K562 (cell line): ENCODE measurements around the gene NOSTRIN. TPM values are rescaled to one million over a fixed set of nuclear protein-coding genes. Genes with fewer than 3 reads are reported as not detected.

Experiments
- ADNP ChIP-seq: fragments of 200-800 bp; sonication (Bioruptor generic); IDR thresholded peaks from 2 replicates; pipeline ENCODE4 v1.6.1; 2016; ENCODE audit warnings: missing genetic modification characterization, missing compliant biosample characterization
- BDP1 ChIP-seq: IDR thresholded peaks from 3 replicates; pipeline ENCODE4 v1.6.1; 2011; ENCODE audit not compliant: insufficient read length, insufficient read depth
- C11orf30 ChIP-seq: fragments of 450-650 bp; IDR thresholded peaks from 2 replicates; pipeline ENCODE4 v1.6.1; 2016; ENCODE audit warnings: low read depth, mild to moderate bottlenecking
- CCAR2 ChIP-seq: fragments of 200-400 bp; formaldehyde crosslinking; IDR thresholded peaks from 2 replicates; pipeline ENCODE4 v1.6.1; 2017; ENCODE audit warnings: mild to moderate bottlenecking, low read depth, low read length
- ERF ChIP-seq: fragments of 450-650 bp; formaldehyde crosslinking; IDR thresholded peaks from 2 replicates; pipeline ENCODE4 v1.4.0; 2020; ENCODE audit warnings: mild to moderate bottlenecking, mixed read lengths
- GATAD2B ChIP-seq: fragments of 450-650 bp; IDR thresholded peaks from 2 replicates; pipeline ENCODE4 v1.6.1; 2017; ENCODE audit warnings: mild to moderate bottlenecking, borderline replicate concordance
- HEY1 ChIP-seq: fragments of 250-450 bp; sonication (Bioruptor Pico); IDR thresholded peaks from 2 replicates; pipeline ENCODE4 v1.5.0; 2020; ENCODE audit warnings: mild to moderate bottlenecking, moderate library complexity, borderline replicate concordance
- HNRNPH1 ChIP-seq: fragments of 200-400 bp; formaldehyde crosslinking; optimal IDR thresholded peaks from 2 replicates; pipeline ENCODE3; 2017; ENCODE audit warnings: low read depth, mild to moderate bottlenecking, low read length, moderate library complexity
- MCM3 ChIP-seq: fragments of 450-650 bp; IDR thresholded peaks from 2 replicates; pipeline ENCODE4 v1.6.1; 2016
- PHB2 ChIP-seq: fragments of 450-650 bp; IDR thresholded peaks from 2 replicates; pipeline ENCODE4 v1.6.1; 2017; ENCODE audit warnings: low read depth
- POLR2AphosphoS2 ChIP-seq: IDR thresholded peaks from 2 replicates; pipeline ENCODE4 v1.6.1; 2012; ENCODE audit warnings: low read length, improper control_type of control experiment
- PTTG1 ChIP-seq: fragments of 450-650 bp; IDR thresholded peaks from 2 replicates; pipeline ENCODE4 v1.6.1; 2016; ENCODE audit warnings: low read depth, mild to moderate bottlenecking, missing genetic modification characterization, missing compliant biosample characterization
- PURB ChIP-seq: sonication (generic); formaldehyde crosslinking; IDR thresholded peaks from 2 replicates; pipeline ENCODE4 v1.9.0; 2021; ENCODE audit warnings: low read depth, mild to moderate bottlenecking, missing genetic modification reagents
- RAD51 ChIP-seq: fragments of 450-650 bp; IDR thresholded peaks from 2 replicates; pipeline ENCODE4 v1.7.1; 2016; ENCODE audit warnings: low read depth, mild to moderate bottlenecking, borderline replicate concordance
- RBM22 ChIP-seq: fragments of 200-400 bp; formaldehyde crosslinking; IDR thresholded peaks from 2 replicates; pipeline ENCODE4 v1.6.1; 2018; ENCODE audit warnings: low read length, low read depth; ENCODE audit not compliant: poor library complexity, severe bottlenecking
- SRF ChIP-seq, 2 experiments: fragments of 250-450, 450-650 bp in 1 of 2; sonication (Bioruptor Pico) in 1 of 2; sonication (generic) in 1 of 2; formaldehyde crosslinking; IDR thresholded peaks; 2 replicates each; pipeline versions ENCODE4 v1.5.0 to v1.5.1; 2020 to 2022; ENCODE audit warnings: mild to moderate bottlenecking in 1 of 2, missing genetic modification reagents in 1 of 2
- TGIF2 ChIP-seq: sonication (generic); formaldehyde crosslinking; IDR thresholded peaks from 2 replicates; pipeline ENCODE4 v1.8.1; 2022; ENCODE audit warnings: mild to moderate bottlenecking, missing genetic modification reagents, moderate library complexity
- ZFP1 ChIP-seq: fragments of 450-650 bp; formaldehyde crosslinking; IDR thresholded peaks from 2 replicates; pipeline ENCODE4 v1.4.0; 2020; ENCODE audit warnings: mild to moderate bottlenecking, mixed read lengths
- polyA plus RNA-seq, 8 experiments: library from polyadenylated mRNA; depleted of rRNA in 4 of 8; stranded (reverse) in 5 of 8; unstranded in 3 of 8; fragments of >200 nt; fragmentation: Nextera tagmentation in 2 of 8; fragmentation: Illumina TruSeq in 1 of 8; extraction: Ambion mirVana in 2 of 8; extraction: Trizol in 1 of 8; gene quantifications; 2 replicates each; pipeline versions ENCODE4 v1.2.1 to v1.2.3, GENCODE V29; 2011 to 2014; ENCODE audit warnings: inconsistent platforms in 1 of 8, missing spikeins in 1 of 8
- total RNA-seq, 7 experiments: library from RNA; depleted of rRNA in 6 of 7; stranded (reverse); fragments of >200 nt in 6 of 7; fragmentation: Illumina TruSeq in 2 of 7; extraction: Trizol in 2 of 7; gene quantifications; 2 replicates each; pipeline versions ENCODE4 v1.2.1 to v1.2.3, GENCODE V29; 2011 to 2021; ENCODE audit warnings: low replicate concordance in 1 of 7
- TF ChIP-seq, protein P1 (sequence below): conservative IDR thresholded peaks from 2 replicates; pipeline ENCODE4 v1.6.1; 2011; ENCODE audit warnings: low read depth, mild to moderate bottlenecking, low read length; ENCODE audit not compliant: control insufficient read depth
- TF ChIP-seq, protein P2 (sequence below): fragments of 250-450 bp; sonication (Bioruptor Pico); IDR thresholded peaks from 2 replicates; pipeline ENCODE4 v1.4.0; 2020; ENCODE audit warnings: mild to moderate bottlenecking
- TF ChIP-seq, protein P3 (sequence below): sonication (generic); formaldehyde crosslinking; IDR thresholded peaks from 2 replicates; pipeline ENCODE4 v1.8.1; 2023; ENCODE audit warnings: mild to moderate bottlenecking, missing genetic modification reagents
- TF ChIP-seq, protein P4 (sequence below): fragments of 450-650 bp; formaldehyde crosslinking; IDR thresholded peaks from 2 replicates; pipeline ENCODE4 v1.4.0; 2022; ENCODE audit warnings: missing genetic modification characterization
- TF ChIP-seq, protein P5 (sequence below): fragments of 250-450 bp; sonication (Bioruptor Pico); IDR thresholded peaks from 2 replicates; pipeline ENCODE4 v1.8.0; 2022; ENCODE audit warnings: moderate library complexity, mild to moderate bottlenecking, inconsistent platforms

NOSTRIN gene
- total and polyA plus RNA-seq, 9 of the 15 experiments (the other 6 are each of a cell fraction or from before 2014, with no cell fraction given), result 26.7 to 82.9 (median 56.3) TPM

DNA sequence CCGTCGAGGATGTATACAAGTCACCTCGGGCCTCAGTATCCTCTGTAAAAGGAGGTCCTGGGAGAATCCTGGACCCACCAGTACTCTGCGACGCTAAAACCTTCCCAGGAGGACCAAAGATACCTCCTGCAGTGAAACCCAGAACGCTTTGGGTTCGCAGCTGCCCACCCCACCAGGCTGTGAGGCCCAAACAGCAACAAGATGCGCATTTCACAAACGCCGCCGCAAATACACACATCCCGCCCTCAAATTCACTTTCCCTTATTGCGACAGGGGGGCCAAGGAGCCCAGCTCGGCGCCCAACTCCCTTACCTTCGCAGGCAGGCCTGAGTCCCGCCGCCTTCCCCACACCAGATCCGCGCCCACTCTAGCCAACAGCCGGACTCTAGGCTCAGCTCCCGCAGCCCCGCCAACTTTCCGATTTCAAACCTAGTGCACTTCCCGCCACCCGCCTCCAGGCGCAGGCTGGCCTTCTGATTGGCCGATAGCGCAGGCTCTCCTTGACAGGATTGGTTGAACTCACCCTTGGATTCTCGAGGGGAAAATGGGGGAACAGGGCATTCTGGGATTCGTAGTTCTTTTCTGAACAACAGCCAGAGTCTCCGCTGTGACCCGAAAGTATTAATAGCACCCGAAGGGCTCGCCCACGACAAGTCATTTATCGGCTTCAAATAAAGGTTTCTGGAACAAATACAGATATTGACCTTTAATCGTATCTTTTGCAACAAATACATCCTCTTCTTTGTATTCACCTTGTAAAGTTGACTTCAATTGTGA is 87.8 kb downstream of the NOSTRIN start, which contains the start of gene SPC25 (continued):
- peak; percentile 92 for TF ChIP-seq C11orf30
- no peak for TF ChIP-seq HNRNPH1
- TF ChIP-seq ERF (CRISPR knock-in tag), result no peak
- TF ChIP-seq PHB2, result no peak
- TF ChIP-seq, protein P1, sequence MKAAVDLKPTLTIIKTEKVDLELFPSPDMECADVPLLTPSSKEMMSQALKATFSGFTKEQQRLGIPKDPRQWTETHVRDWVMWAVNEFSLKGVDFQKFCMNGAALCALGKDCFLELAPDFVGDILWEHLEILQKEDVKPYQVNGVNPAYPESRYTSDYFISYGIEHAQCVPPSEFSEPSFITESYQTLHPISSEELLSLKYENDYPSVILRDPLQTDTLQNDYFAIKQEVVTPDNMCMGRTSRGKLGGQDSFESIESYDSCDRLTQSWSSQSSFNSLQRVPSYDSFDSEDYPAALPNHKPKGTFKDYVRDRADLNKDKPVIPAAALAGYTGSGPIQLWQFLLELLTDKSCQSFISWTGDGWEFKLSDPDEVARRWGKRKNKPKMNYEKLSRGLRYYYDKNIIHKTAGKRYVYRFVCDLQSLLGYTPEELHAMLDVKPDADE, result peak; percentile 88
- TF ChIP-seq, protein P2, sequence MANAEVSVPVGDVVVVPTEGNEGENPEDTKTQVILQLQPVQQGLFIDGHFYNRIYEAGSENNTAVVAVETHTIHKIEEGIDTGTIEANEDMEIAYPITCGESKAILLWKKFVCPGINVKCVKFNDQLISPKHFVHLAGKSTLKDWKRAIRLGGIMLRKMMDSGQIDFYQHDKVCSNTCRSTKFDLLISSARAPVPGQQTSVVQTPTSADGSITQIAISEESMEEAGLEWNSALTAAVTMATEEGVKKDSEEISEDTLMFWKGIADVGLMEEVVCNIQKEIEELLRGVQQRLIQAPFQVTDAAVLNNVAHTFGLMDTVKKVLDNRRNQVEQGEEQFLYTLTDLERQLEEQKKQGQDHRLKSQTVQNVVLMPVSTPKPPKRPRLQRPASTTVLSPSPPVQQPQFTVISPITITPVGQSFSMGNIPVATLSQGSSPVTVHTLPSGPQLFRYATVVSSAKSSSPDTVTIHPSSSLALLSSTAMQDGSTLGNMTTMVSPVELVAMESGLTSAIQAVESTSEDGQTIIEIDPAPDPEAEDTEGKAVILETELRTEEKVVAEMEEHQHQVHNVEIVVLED, result no peak
- no peak for TF ChIP-seq BDP1
- no peak for TF ChIP-seq CCAR2
- no peak for TF ChIP-seq RAD51
- no peak for TF ChIP-seq POLR2AphosphoS2
- no peak for TF ChIP-seq ADNP (tag)
- no peak for TF ChIP-seq TGIF2 (CRISPR knock-in tag)
- 0 out of 2 replicates have a peak, but pooled peaks have one; percentile 2 for TF ChIP-seq HEY1 (CRISPR knock-in tag)
- TF ChIP-seq, protein P3, sequence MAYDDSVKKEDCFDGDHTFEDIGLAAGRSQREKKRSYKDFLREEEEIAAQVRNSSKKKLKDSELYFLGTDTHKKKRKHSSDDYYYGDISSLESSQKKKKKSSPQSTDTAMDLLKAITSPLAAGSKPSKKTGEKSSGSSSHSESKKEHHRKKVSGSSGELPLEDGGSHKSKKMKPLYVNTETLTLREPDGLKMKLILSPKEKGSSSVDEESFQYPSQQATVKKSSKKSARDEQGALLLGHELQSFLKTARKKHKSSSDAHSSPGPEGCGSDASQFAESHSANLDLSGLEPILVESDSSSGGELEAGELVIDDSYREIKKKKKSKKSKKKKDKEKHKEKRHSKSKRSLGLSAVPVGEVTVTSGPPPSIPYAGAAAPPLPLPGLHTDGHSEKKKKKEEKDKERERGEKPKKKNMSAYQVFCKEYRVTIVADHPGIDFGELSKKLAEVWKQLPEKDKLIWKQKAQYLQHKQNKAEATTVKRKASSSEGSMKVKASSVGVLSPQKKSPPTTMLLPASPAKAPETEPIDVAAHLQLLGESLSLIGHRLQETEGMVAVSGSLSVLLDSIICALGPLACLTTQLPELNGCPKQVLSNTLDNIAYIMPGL (CRISPR knock-in tag), result 0 out of 2 replicates have a peak, but pooled peaks have one; percentile 31
- no peak for TF ChIP-seq MCM3
- TF ChIP-seq PURB (CRISPR knock-in tag), result no peak
- TF ChIP-seq, protein P4, sequence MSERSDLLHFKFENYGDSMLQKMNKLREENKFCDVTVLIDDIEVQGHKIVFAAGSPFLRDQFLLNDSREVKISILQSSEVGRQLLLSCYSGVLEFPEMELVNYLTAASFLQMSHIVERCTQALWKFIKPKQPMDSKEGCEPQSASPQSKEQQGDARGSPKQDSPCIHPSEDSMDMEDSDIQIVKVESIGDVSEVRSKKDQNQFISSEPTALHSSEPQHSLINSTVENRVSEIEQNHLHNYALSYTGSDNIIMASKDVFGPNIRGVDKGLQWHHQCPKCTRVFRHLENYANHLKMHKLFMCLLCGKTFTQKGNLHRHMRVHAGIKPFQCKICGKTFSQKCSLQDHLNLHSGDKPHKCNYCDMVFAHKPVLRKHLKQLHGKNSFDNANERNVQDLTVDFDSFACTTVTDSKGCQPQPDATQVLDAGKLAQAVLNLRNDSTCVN (CRISPR knock-in tag), result no peak
- no peak for TF ChIP-seq GATAD2B
- TF ChIP-seq RBM22, result no peak
- TF ChIP-seq SRF (CRISPR knock-in tag; IDR thresholded peaks at IDR 0.05), result no peak
- no peak for TF ChIP-seq PTTG1
- TF ChIP-seq, protein P5, sequence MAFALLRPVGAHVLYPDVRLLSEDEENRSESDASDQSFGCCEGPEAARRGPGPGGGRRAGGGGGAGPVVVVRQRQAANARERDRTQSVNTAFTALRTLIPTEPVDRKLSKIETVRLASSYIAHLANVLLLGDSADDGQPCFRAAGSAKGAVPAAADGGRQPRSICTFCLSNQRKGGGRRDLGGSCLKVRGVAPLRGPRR (CRISPR knock-in tag), result no peak
- no peak for TF ChIP-seq ZFP1 (CRISPR knock-in tag)
